HEK293T (cell line): ENCODE measurements around the gene HSD3B7.

Experiments used
- CTCF ChIA-PET: fragments of 350-600 bp; formaldehyde crosslinking; extraction: SDS; loops from one replicate; lab custom pipeline; 2021; ENCODE audit warnings: antibody characterized with exemption, inconsistent platforms; lab: Yijun Ruan, JAX
- POLR2A ChIA-PET: fragments of 350-600 bp; formaldehyde crosslinking; extraction: SDS; loops from one replicate; lab custom pipeline; 2020; ENCODE audit warnings: antibody characterized with exemption, inconsistent platforms; lab: Yijun Ruan, JAX
- DNase-seq: peaks from one replicate; pipeline ENCODE4 v3.0.0; 2012; ENCODE audit warnings: mixed read lengths; ENCODE audit errors: extremely low spot score
- ARNT ChIP-seq: fragments of 450-650 bp; IDR thresholded peaks from 2 replicates; pipeline ENCODE4 v1.6.1; 2017; ENCODE audit warnings: mild to moderate bottlenecking
- BHLHE40 ChIP-seq: fragments of 450-650 bp; IDR thresholded peaks from 2 replicates; pipeline ENCODE4 v1.6.1; 2016; ENCODE audit warnings: mild to moderate bottlenecking, moderate library complexity, borderline replicate concordance
- CTBP1 ChIP-seq: fragments of 450-650 bp; IDR thresholded peaks from 2 replicates; pipeline ENCODE4 v1.6.1; 2016; ENCODE audit warnings: borderline replicate concordance
- ELF4 ChIP-seq: fragments of 450-650 bp; IDR thresholded peaks from 2 replicates; pipeline ENCODE4 v1.6.1; 2017; ENCODE audit warnings: antibody characterized with exemption
- FOXA1 ChIP-seq: fragments of 450-650 bp; IDR thresholded peaks from 2 replicates; pipeline ENCODE4 v1.6.1; 2016; ENCODE audit warnings: mild to moderate bottlenecking
- FOXK2 ChIP-seq: fragments of 450-650 bp; IDR thresholded peaks from 2 replicates; pipeline ENCODE4 v1.6.1; 2016; ENCODE audit warnings: mild to moderate bottlenecking
- FOXM1 ChIP-seq: fragments of 450-650 bp; IDR thresholded peaks from 2 replicates; pipeline ENCODE4 v1.6.1; 2017; ENCODE audit warnings: mild to moderate bottlenecking, borderline replicate concordance
- HDGF ChIP-seq: fragments of 450-650 bp; IDR thresholded peaks from 2 replicates; pipeline ENCODE4 v1.6.1; 2017; ENCODE audit warnings: antibody characterized with exemption, borderline replicate concordance
- L3MBTL2 ChIP-seq: fragments of 450-650 bp; conservative IDR thresholded peaks from 2 replicates; pipeline ENCODE4 v1.6.1; 2016; ENCODE audit warnings: mild to moderate bottlenecking
- LEF1 ChIP-seq: fragments of 450-650 bp; IDR thresholded peaks from 2 replicates; pipeline ENCODE4 v1.6.1; 2017; ENCODE audit warnings: mild to moderate bottlenecking, borderline replicate concordance
- NFRKB ChIP-seq: fragments of 450-650 bp; IDR thresholded peaks from 2 replicates; pipeline ENCODE4 v1.6.1; 2016; ENCODE audit warnings: mild to moderate bottlenecking, moderate library complexity
- SP1 ChIP-seq: fragments of 450-650 bp; IDR thresholded peaks from 2 replicates; pipeline ENCODE4 v1.6.1; 2017
- SUZ12 ChIP-seq: fragments of 450-650 bp; IDR thresholded peaks from 2 replicates; pipeline ENCODE4 v1.6.1; 2016; ENCODE audit warnings: mild to moderate bottlenecking
- TARDBP ChIP-seq: fragments of 450-650 bp; IDR thresholded peaks from 2 replicates; pipeline ENCODE4 v1.6.1; 2016
- ZNF384 ChIP-seq: fragments of 450-650 bp; IDR thresholded peaks from 2 replicates; pipeline ENCODE4 v1.6.1; 2016
- TF ChIP-seq, protein P1 (sequence below): fragments of 450-650 bp; IDR thresholded peaks from 2 replicates; pipeline ENCODE4 v1.6.1; 2016

The HSD3B7 gene

GRCh38 chr16:30979170-30980022, 5.6 kb upstream of the HSD3B7 start:
- CTCF ChIA-PET = no interaction called here
- DNase-seq = no peak
- POLR2A ChIA-PET = no interaction called here
- no peak for TF ChIP-seq FOXK2
- no peak for TF ChIP-seq HDGF
- TF ChIP-seq BHLHE40 = no peak
- no peak for TF ChIP-seq SP1
- TF ChIP-seq TARDBP = no peak
- TF ChIP-seq FOXM1 = no peak
- TF ChIP-seq FOXA1 = no peak
- no peak for TF ChIP-seq SUZ12
- no peak for TF ChIP-seq L3MBTL2

DNA sequence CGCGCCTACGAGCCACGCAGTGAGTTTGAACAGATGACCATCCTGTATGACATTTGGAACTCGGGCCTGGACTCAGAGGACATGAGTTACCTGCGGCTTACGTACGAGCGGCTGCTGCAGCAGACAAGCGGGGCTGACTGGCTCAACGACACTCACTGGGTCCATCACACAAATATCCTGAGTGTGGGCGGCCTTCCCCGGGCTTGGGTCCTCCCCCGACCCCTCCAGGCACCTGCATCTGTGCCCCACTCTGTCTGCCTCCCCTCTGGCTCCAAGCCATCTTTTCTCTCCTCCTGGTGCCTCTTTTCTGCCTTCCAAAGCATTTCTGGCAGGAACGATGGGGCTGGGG, 5.0 kb upstream of the HSD3B7 start:
- TF ChIP-seq NFRKB = no peak
- no peak for TF ChIP-seq FOXK2
- no peak for TF ChIP-seq HDGF
- TF ChIP-seq ELF4 = no peak
- no peak for TF ChIP-seq CTBP1
- TF ChIP-seq LEF1 = no peak
- TF ChIP-seq SUZ12 = no peak
- TF ChIP-seq SP1 = no peak
- TF ChIP-seq FOXM1 = no peak
- no peak for TF ChIP-seq FOXA1
- TF ChIP-seq, protein P1, sequence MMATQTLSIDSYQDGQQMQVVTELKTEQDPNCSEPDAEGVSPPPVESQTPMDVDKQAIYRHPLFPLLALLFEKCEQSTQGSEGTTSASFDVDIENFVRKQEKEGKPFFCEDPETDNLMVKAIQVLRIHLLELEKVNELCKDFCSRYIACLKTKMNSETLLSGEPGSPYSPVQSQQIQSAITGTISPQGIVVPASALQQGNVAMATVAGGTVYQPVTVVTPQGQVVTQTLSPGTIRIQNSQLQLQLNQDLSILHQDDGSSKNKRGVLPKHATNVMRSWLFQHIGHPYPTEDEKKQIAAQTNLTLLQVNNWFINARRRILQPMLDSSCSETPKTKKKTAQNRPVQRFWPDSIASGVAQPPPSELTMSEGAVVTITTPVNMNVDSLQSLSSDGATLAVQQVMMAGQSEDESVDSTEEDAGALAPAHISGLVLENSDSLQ = no peak
- TF ChIP-seq TARDBP = no peak
- TF ChIP-seq ZNF384 = no peak
- no peak for DNase-seq
- POLR2A ChIA-PET = no interaction called here
- CTCF ChIA-PET = no interaction called here

- ChIA-PET POLR2A (no interaction called here), CTCF (no interaction called here)
- TF ChIP-seq FOXK2 = no peak
- TF ChIP-seq ELF4 = no peak
- no peak for TF ChIP-seq HDGF
- TF ChIP-seq ARNT = no peak
- no peak for TF ChIP-seq ZNF384
- no peak for TF ChIP-seq NFRKB
- no peak for TF ChIP-seq TARDBP
- TF ChIP-seq LEF1 = no peak
- no peak for TF ChIP-seq BHLHE40
- TF ChIP-seq SUZ12 = no peak
- no peak for TF ChIP-seq FOXA1
- DNase-seq = no peak
Observed at GRCh38 chr16:30980434-30980833, 4.6 kb upstream of the HSD3B7 start.

GRCh38 chr16:30980959-30981358, 4.0 kb upstream of the HSD3B7 start:
- CTCF ChIA-PET = no interaction called here
- no peak for TF ChIP-seq FOXA1
- no peak for TF ChIP-seq CTBP1
- no peak for TF ChIP-seq ELF4
- no peak for TF ChIP-seq ZNF384
- no peak for TF ChIP-seq L3MBTL2
- TF ChIP-seq NFRKB = no peak
- TF ChIP-seq, protein P1 = no peak
- TF ChIP-seq HDGF = no peak
- no peak for TF ChIP-seq ARNT
- no peak for TF ChIP-seq TARDBP
- TF ChIP-seq SP1 = no peak
- TF ChIP-seq BHLHE40 = no peak
- TF ChIP-seq FOXM1 = no peak
- TF ChIP-seq FOXK2 = no peak
- TF ChIP-seq SUZ12 = no peak
- TF ChIP-seq LEF1 = no peak
- POLR2A ChIA-PET = no interaction called here
- no peak for DNase-seq

GRCh38 chr16:30982548-30983288, 2.3 kb upstream of the HSD3B7 start:
- DNase-seq = no peak
- TF ChIP-seq NFRKB (no peak), HDGF (no peak), ARNT (no peak), TARDBP (no peak), ELF4 (no peak), LEF1 (no peak), SUZ12 (no peak), CTBP1 (no peak), L3MBTL2 (no peak), FOXK2 (no peak), FOXM1 (no peak), FOXA1 (no peak), ZNF384 (no peak), BHLHE40 (no peak), SP1 (no peak)
- TF ChIP-seq, protein P1 = no peak
- POLR2A ChIA-PET = interaction anchor here (0.8 to 2.3 kb wide), 7 partner anchors 17 to 1167 kb away, joined by 3 to 7 read pairs (median 3); partner anchors contain the start of genes PAGR1, ZNF646, ZNF668 and ZNF843
- CTCF ChIA-PET = interaction anchor here (0.6 to 2.2 kb wide), 6 partner anchors 24 to 1166 kb away, joined by 3 to 15 read pairs (median 4); partner anchors contain the start of gene PAGR1
